Chondrocyte (in vitro differentiated cells): ENCODE data around the gene KAZN. TPM values are rescaled to one million over a fixed set of nuclear protein-coding genes. Genes with fewer than 3 reads are reported as not detected.

Source experiments
- DNase-seq: peaks from one replicate; pipeline ENCODE4 v3.0.0; 2021; ENCODE audit warnings: mixed read lengths, low spot score
- H3K27ac Mint-ChIP-seq: one replicate; pipeline ENCODE4 v1.8.0; 2021; ENCODE audit warnings: mild to moderate bottlenecking, moderate library complexity, mixed read lengths; ENCODE audit not compliant: unreplicated experiment
- H3K27me3 Mint-ChIP-seq: 2 replicates; pipeline ENCODE4 v1.8.0; 2021; ENCODE audit warnings: low read depth, mixed read lengths
- H3K36me3 Mint-ChIP-seq: 2 replicates; pipeline ENCODE4 v1.8.0; 2021; ENCODE audit warnings: low read depth, mixed read lengths
- H3K4me1 Mint-ChIP-seq: 2 replicates; pipeline ENCODE4 v1.8.0; 2021; ENCODE audit warnings: low read depth, mild to moderate bottlenecking, mixed read lengths
- H3K4me3 Mint-ChIP-seq: one replicate; pipeline ENCODE4 v1.8.0; 2021; ENCODE audit warnings: mild to moderate bottlenecking, moderate library complexity, mixed read lengths; ENCODE audit not compliant: unreplicated experiment
- H3K9me3 Mint-ChIP-seq: 2 replicates; pipeline ENCODE4 v1.8.0; 2021; ENCODE audit warnings: low read depth, mixed read lengths
- CTCF ChIP-seq: fragments of 200-600 bp; sonication (generic); IDR thresholded peaks from 2 replicates; pipeline ENCODE4 v1.5.0; 2021; ENCODE audit warnings: antibody characterized with exemption, mild to moderate bottlenecking, moderate library complexity
- total RNA-seq: library from RNA; stranded (reverse); gene quantifications from 3 replicates; pipeline ENCODE4 v1.2.1, GENCODE V29; 2021

KAZN gene
- total RNA-seq, 1 donor from 2014 or later: 29.6 TPM

GRCh38 chr1:14739082-14739832 lies 140.8 kb downstream of the KAZN start:
- H3K4me3 Mint-ChIP-seq: no peak overlapping the region
- no peaks in the 10 kb centered on the region for H3K36me3 Mint-ChIP-seq
- TF ChIP-seq CTCF: no peak
- no peaks in the 10 kb centered on the region for H3K9me3 Mint-ChIP-seq
- peaks cover 23% of the 10 kb centered on the region for H3K27me3 Mint-ChIP-seq
- no peak for DNase-seq
- H3K27ac Mint-ChIP-seq: no peak overlapping the region
- peaks cover 7% of the 10 kb centered on the region for H3K4me1 Mint-ChIP-seq

GRCh38 chr1:14740016-14740415 lies 141.5 kb downstream of the KAZN start:
- Mint-ChIP-seq H3K36me3 (no peaks in the 10 kb centered on the region), H3K9me3 (no peaks in the 10 kb centered on the region), H3K4me1 (peaks cover 7% of the 10 kb centered on the region), H3K4me3 (no peak overlapping the region), H3K27me3 (peaks cover 23% of the 10 kb centered on the region), H3K27ac (no peak overlapping the region)
- no peak for DNase-seq
- no peak for TF ChIP-seq CTCF

GRCh38 chr1:14741082-14741481 lies 142.6 kb downstream of the KAZN start:
- no peak overlapping the region for H3K27ac Mint-ChIP-seq
- TF ChIP-seq CTCF: no peak

GRCh38 chr1:14741532-14741931 lies 143.0 kb downstream of the KAZN start:
- Mint-ChIP-seq H3K27ac (no peak overlapping the region), H3K4me1 (peaks cover 7% of the 10 kb centered on the region), H3K4me3 (no peak overlapping the region)

More at GRCh38 chr1:14741082-14741481, 142.6 kb downstream of the KAZN start:
- Mint-ChIP-seq H3K9me3 (no peaks in the 10 kb centered on the region), H3K4me1 (peaks cover 7% of the 10 kb centered on the region), H3K36me3 (no peaks in the 10 kb centered on the region), H3K27me3 (peaks cover 23% of the 10 kb centered on the region), H3K4me3 (no peak overlapping the region)
- no peak for DNase-seq

More at GRCh38 chr1:14741532-14741931, 143.0 kb downstream of the KAZN start:
- Mint-ChIP-seq H3K27me3 (peaks cover 23% of the 10 kb centered on the region), H3K36me3 (no peaks in the 10 kb centered on the region), H3K9me3 (no peaks in the 10 kb centered on the region)
- no peak for DNase-seq
- TF ChIP-seq CTCF: no peak
